Motor neuron (in vitro differentiated cells): ENCODE data around the gene NUAK1. TPM values are rescaled to one million over a fixed set of nuclear protein-coding genes. Genes with fewer than 3 reads are reported as not detected.
A peak's percentile ranks its signal among the peaks of the same experiment; 100 is the strongest.

Experiments
- ATAC-seq, 8 experiments: fragments of 200-7000 bp; cut with Tn5 transposase; replicated peaks in 6 of 8; 2 replicates each; pipeline ENCODE4 v1.8.0; 2021; ENCODE audit warnings: mild to moderate bottlenecking in 8 of 8, moderate library complexity in 8 of 8
- H3K27ac ChIP-seq, 2 donors: fragments of 250-450 bp; sonication (Bioruptor Pico); 2 replicates each; pipeline ENCODE4 v1.9.0; 2021; ENCODE audit warnings: antibody characterized with exemption in 2 of 2, mild to moderate bottlenecking in 2 of 2, moderate library complexity in 1 of 2
- H3K4me1 ChIP-seq, 2 donors: fragments of 250-450 bp; sonication (Bioruptor Pico); replicated peaks in 1 of 2; 2 replicates each; pipeline ENCODE4 v1.6.1; 2021; ENCODE audit warnings: antibody characterized with exemption in 2 of 2, mild to moderate bottlenecking in 2 of 2, moderate library complexity in 1 of 2
- H3K4me3 ChIP-seq, 5 donors: fragments of 250-450 bp; sonication (Bioruptor Pico); 2 replicates each; pipeline ENCODE4 v1.9.0; 2021; ENCODE audit warnings: antibody characterized with exemption in 5 of 5, mild to moderate bottlenecking in 5 of 5, moderate library complexity in 4 of 5
- WGBS, 10 experiments: fragments of 450-650 bp; shearing (Covaris generic); methylation state at CpG; one replicate each; pipeline ENCODE4 v1.0.0; 2022; 5-methylcytosine and 5-hydroxymethylcytosine counted together
- in situ Hi-C, 9 experiments: fragments of 400-800 bp; cut with MboI; loops; one replicate each; pipeline ENCODE4 v1.15.0; 2021; ENCODE audit warnings: low sequenced_read_pairs in 9 of 9, low pct_unique_long_range_greater_than_20kb in 2 of 9; ENCODE audit not compliant: unreplicated experiment in 9 of 9
- total RNA-seq, 8 experiments: library from RNA; unstranded; fragments of 300-600 nt; gene quantifications; 2 replicates each; pipeline versions ENCODE4 v1.2.3 to v1.2.4, GENCODE V29; 2022

NUAK1 gene
- total RNA-seq, 8 experiments from 2014 or later: 2.2 to 46.6 (median 13.4) TPM

DNA sequence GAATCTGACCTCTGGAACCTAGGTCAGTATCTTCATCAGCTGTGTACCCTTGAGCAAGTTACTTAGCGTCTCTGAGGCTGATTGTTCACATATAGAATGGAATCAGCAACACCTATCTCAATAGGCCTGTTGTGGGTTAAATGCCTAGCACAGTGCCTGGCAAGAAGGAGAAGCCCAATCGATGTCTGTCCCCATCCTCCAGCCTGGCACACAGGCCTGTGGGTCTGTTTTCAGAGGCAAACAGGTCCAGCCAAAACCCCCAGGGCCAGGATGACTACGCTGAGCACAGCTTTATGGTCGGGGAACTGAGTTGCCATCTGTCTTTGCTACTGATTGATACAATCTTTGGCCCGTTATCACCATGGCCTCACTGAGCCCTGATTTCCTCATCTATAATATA, 89.2 kb downstream of the NUAK1 start:
- in situ Hi-C loops: no loop called here
- no peak overlapping the region for H3K27ac ChIP-seq
- H3K4me3 ChIP-seq: no peak overlapping the region
- no peak for ATAC-seq
- H3K4me1 ChIP-seq: peaks cover 0 to 6% of the 10 kb centered on the region in 2 donors
- WGBS, 10 experiments: 81 to 100% (median 95%) methylated on average over 2 to 5 of the region's 5 CpGs; no CpG with 5 or more reads in 2 of the 10 experiments

DNA sequence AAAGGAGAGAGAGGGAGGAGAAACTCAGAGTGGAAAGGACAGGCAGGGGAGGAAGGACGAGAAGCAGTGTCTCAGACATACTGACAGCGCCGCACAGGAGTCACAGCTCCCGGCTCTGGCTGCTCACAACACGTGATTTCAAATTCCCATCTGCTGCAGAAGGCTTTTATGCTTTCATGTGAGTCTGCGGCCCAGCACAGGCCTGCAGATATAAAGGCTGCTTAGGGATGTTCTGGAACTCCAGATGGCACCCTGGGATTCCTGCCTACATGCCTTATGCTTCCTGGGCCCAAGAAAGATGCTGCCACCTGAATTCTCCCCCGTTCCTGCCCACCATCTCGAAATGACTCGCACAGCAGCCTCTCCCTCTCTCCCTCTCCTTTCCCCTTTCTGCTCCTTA, 89.6 kb downstream of the NUAK1 start:
- Histone ChIP-seq H3K4me3 (no peak overlapping the region), H3K27ac (no peak overlapping the region), H3K4me1 (peaks cover 0 to 6% of the 10 kb centered on the region in 2 donors)
- WGBS, 10 experiments: 62 to 100% (median 78%) methylated on average over 1 to 6 of the region's 9 CpGs
- ATAC-seq: peak in 4 of 8 experiments; percentile 24 to 54 (median 40)
- in situ Hi-C loops: no loop called here

DNA sequence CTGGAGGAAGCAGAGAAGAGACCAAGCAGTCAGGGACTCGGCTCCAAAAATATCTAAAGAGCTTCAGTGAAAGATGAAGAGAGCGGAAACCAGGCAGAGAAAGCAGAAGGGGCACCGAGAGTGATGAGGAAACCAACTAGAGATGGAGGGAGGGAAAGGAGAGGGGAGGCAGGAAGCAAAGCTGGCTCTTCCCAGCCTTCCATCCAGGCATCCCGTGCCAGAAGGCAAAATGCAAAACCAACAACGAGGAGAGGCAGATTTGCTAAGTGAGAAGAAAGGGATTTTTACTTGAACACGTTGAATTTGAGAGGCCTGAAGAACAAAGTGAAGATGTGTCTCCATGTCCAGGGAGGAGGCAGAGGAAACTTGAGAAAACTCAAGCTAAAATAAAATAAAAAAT, 90.1 kb downstream of the NUAK1 start:
- peaks cover 0 to 6% of the 10 kb centered on the region in 2 donors for H3K4me1 ChIP-seq
- peak in 1 of 8 experiments; percentile 40 for ATAC-seq
- H3K4me3 ChIP-seq: no peak overlapping the region
- 16 to 100% (median 61%) methylated on average over 1 to 6 of the region's 6 CpGs; no CpG with 5 or more reads in 1 of the 10 experiments for WGBS, 10 experiments
- H3K27ac ChIP-seq: no peak overlapping the region
- in situ Hi-C loops: no loop called here

DNA sequence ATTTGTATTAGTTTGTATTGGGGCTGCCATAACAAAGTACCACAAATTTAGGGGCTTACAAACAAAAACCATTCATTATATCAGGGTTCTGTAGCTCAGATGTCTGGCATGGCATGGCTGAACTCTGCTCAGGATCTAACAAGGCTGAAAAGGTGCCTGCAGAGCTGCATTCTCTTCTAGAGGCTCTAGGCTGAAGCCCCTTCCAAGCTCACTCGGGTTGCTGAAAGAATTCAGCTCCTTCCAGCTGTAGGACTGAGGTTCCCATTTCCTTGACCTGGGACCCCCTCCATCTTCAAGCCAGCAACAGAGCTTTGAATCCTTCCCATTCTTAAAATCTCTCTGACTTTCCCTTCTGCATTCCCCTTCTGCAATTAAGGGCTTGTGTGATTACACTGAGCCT, 90.7 kb downstream of the NUAK1 start:
- no peak for ATAC-seq
- no peak overlapping the region for H3K4me3 ChIP-seq
- H3K4me1 ChIP-seq: peaks cover 0 to 6% of the 10 kb centered on the region in 2 donors
- 33 to 100% (median 89%) methylated on average over 1 of the region's 1 CpG; no CpG with 5 or more reads in 3 of the 10 experiments for WGBS, 10 experiments
- H3K27ac ChIP-seq: no peak overlapping the region
- in situ Hi-C loops: no loop called here

DNA sequence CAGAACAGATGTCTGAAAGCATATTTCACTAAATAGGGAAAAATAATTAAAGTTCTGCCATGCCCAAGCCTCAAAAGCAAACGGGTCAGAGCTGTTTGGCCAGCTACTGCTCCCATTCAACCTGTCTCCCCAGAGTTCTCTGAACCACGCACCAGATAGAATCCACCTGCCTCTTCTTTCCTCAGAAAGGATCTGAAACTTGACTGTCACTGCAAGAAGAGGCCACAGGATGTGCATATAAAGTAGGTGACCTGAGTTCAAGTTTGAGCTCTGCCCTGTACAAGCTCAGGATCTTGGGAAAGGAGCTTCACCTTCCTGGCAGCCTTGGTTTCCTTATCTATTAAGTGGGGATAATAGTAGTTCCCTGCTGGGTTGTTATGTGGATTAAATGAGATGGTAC, 91.8 kb downstream of the NUAK1 start:
- WGBS, 10 experiments: 80 to 100% (median 89%) methylated on average over 1 to 2 of the region's 2 CpGs; no CpG with 5 or more reads in 4 of the 10 experiments
- no peak overlapping the region for H3K27ac ChIP-seq
- ATAC-seq: no peak
- H3K4me3 ChIP-seq: no peak overlapping the region
- in situ Hi-C loops: no loop called here
- peaks cover 0 to 6% of the 10 kb centered on the region in 2 donors for H3K4me1 ChIP-seq

DNA sequence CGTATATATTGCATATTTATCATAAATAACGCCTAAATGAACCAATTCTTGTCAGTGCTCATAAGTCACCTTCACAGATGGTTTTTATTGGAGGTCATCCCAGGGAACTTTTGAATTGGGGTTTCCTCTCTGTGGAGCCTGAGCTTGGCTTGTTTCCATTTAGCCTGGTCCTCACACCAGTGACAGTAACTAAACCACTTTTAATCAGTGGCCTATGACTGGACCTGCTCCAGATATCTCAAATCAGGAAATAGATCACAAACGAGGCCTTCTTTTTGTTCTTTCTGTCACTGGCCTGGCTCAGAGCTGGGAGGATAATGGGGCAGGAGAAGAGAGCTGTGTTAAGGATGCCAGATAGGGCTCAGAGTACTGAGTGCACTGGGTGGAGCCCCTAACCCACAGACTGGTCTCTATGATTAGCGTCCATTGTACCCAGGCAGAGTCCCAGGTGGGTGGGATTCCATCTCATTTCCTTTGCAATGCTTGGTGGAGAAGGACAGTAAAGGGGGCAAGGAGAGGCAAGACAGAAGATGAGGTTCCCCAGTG, 92.4 kb downstream of the NUAK1 start:
- 27 to 100% (median 83%) methylated on average over 1 to 4 of the region's 4 CpGs; no CpG with 5 or more reads in 1 of the 10 experiments for WGBS, 10 experiments
- Histone ChIP-seq H3K4me1 (peaks cover 0 to 6% of the 10 kb centered on the region in 2 donors), H3K4me3 (no peak overlapping the region), H3K27ac (no peak overlapping the region)
- in situ Hi-C loops: no loop called here
- ATAC-seq: no peak

DNA sequence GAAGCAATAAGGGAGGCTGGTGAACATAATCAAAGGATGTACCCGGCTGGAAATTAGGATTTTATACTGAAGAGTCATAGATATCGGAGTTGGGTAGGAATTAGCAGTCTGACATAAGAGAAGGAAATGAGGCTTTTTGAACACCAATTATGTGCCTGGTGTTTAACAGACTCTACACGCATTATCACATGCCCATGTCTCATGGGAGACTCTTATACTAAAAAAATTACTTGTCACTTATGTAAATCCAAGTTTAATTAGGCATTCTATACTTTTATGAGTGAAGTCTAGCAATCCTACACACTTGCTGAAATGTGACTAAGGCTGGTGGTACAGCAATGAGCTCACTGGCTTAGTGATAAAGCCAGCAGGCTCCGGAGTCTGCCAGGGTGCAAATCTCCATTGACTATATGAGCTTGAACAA, 93.5 kb downstream of the NUAK1 start:
- 78 to 100% (median 94%) methylated on average over 2 to 4 of the region's 4 CpGs for WGBS, 10 experiments
- in situ Hi-C loops: no loop called here
- Histone ChIP-seq H3K4me3 (no peak overlapping the region), H3K4me1 (peaks cover 0 to 6% of the 10 kb centered on the region in 2 donors), H3K27ac (no peak overlapping the region)
- no peak for ATAC-seq

DNA sequence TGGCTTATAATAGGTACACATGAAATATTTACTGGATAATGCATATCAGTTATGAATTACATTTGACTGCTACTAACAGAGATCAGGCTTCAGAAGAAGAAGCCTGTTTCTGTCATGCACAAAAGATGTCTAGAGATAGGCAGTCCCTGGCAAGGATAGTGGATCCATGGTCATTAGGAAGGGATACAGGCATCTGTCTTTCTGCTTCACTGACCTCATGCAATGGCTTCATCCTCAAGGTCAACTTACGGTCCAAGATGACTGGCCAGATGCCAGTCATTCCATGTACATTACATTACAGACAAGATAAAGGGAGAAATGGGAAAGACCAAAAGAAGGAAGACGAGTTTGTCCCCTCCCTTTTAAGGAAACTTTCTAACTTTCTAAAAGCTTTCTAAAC, 94.0 kb downstream of the NUAK1 start:
- Histone ChIP-seq H3K27ac (no peak overlapping the region), H3K4me3 (no peak overlapping the region), H3K4me1 (peaks cover 0 to 6% of the 10 kb centered on the region in 2 donors)
- in situ Hi-C loops: no loop called here
- WGBS, 10 experiments: 17 to 100% (median 71%) methylated on average over 1 to 2 of the region's 2 CpGs; no CpG with 5 or more reads in 2 of the 10 experiments
- no peak for ATAC-seq

DNA sequence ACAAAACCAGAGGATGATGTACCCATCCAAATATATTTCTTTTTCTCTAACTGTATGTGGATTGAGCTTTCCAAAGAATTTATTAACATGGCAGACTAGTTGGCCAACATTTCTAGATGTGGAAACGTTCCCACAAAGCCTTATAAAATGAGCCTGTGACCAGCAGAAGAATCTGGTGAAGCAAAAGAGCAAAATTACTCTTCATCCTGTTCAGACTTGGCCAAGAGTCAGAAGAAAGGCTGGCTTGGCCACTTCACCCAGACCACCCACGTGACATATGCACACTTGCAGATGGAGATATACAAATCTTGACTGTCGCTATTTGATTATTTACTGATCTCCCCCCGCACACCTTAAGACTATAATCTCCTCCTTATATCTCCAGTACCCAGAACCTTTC, 96.7 kb downstream of the NUAK1 start:
- no peak overlapping the region for H3K4me3 ChIP-seq
- no peaks in the 10 kb centered on the region for H3K4me1 ChIP-seq
- H3K27ac ChIP-seq: no peak overlapping the region
- in situ Hi-C loops: no loop called here
- WGBS, 10 experiments: 34 to 100% (median 76%) methylated on average over 1 to 4 of the region's 4 CpGs; no CpG with 5 or more reads in 1 of the 10 experiments
- no peak for ATAC-seq

DNA sequence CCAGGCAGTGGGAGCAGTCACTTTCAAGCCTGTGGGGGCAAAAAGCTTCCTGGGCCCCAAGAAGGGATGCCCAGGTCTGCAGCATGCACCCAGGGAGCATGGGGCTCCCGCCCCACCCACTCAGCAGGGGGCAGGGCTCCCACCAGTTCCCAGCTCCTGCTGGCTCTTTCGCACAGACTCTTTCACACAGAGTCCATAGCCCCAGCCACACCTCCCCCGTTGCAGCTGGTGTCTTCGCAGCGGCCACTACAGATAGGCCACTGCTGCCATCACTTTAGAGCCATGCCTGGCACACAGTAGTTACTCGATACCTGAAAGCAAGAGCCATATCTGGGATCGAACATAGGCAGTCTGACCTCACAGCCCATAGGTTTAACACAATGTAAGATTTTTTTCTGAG, 98.2 kb downstream of the NUAK1 start:
- Histone ChIP-seq H3K4me3 (no peak overlapping the region), H3K4me1 (no peaks in the 10 kb centered on the region), H3K27ac (no peak overlapping the region)
- in situ Hi-C loops: no loop called here
- 60 to 100% (median 86%) methylated on average over 1 to 6 of the region's 7 CpGs; no CpG with 5 or more reads in 4 of the 10 experiments for WGBS, 10 experiments
- no peak for ATAC-seq

DNA sequence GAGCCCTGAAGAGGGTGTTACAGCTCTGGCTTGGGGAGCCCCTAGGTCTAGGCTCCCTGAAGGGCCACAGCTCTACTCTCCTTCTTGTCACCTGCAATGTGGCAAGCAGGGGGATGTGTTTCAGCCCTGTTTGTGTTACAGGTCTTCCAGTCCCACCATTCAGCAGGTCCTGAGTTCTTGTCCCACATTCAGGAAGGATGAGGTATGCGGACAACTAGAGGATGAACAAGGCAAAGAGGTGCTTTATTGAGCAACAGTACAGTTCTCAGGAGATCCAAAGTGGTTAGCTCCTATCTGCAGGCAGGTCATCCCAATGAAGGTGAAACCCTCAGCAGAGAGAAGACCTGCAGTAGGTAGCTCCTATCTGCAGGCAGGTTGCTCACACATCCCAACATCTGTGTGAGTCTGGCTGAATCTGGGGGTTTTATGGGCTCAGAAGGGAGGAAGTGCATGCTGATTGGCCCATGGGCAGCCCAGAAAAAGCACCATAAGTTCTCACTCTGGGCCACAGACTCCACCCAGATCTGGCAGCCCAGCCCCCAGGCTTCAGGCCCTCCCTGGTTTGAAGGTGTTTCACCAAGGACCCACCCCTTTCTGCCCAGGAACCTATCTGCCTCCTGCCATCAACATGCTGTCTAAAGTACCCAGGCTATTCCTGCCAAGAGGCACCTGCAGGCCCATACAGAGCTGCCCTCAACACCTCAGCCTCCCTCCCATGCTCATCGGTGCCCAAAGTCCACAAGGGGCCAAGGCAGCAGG, 98.9 kb downstream of the NUAK1 start:
- ATAC-seq: no peak
- in situ Hi-C loops: no loop called here
- Histone ChIP-seq H3K4me3 (no peak overlapping the region), H3K4me1 (no peaks in the 10 kb centered on the region), H3K27ac (no peak overlapping the region)
- 86% methylated on average over 1 of the region's 2 CpGs; no CpG with 5 or more reads in 9 of the 10 experiments for WGBS, 10 experiments

DNA sequence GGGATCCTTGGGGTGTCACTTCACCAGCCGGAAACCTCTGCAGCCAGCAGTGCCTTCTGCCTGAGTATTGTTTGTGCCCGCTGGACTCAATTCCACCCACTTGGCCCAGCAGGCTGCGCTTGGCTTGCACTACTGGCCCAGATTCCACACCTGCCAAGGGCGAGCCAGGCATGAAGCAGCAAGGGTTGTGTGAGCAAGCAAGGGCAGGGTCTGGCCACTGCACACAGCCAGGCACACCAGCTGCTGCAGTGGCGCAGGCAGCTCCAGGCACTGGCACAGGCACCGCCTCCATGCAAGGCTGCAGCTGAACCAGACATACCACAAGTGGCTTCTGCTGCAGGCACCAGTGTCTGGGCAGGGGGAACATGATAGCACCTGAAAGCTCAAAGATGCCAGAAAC, 99.5 kb downstream of the NUAK1 start:
- WGBS, 10 experiments: 74 to 97% (median 93%) methylated on average over 2 to 6 of the region's 6 CpGs; no CpG with 5 or more reads in 6 of the 10 experiments
- in situ Hi-C loops: no loop called here
- H3K27ac ChIP-seq: no peak overlapping the region
- no peaks in the 10 kb centered on the region for H3K4me1 ChIP-seq
- no peak overlapping the region for H3K4me3 ChIP-seq
- no peak for ATAC-seq

DNA sequence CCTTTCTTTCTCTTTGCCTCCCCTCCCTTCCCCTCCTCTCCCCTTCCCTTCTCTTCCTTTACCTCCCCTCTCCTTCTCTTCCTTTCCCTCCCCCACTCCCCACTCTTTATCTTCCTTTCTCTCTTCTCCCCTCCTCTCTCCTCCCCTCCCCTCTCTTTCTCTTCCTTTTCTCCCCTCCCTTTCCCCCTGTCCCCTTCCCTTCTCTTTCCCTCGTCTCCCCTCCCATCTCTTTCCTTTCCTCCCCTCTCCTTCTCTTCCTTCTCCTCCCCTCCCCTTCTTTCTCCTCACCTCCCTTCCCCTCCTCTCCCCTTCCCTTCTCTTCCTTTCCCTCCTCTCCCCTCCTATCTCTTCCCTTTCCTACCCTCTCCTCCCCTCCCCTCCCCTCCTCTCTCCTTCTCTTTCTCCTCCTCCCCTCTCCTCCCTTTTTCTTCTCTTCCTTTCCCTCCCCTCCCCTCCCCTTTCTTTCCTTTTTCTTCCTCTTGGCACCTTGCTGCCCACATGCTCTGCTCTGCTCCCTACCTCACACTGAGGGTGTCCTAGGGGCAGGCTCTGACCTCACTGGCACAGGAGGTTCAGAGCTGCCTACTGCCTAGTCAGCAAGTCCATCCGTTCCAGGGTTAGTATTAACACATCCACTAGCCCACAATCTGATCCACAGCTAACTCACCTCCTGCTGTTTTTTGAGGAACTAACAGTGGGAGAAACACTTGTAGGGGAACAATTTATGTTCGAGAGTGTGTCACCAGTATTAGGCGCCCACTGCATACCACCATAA, 101.0 kb downstream of the NUAK1 start:
- no peak overlapping the region for H3K27ac ChIP-seq
- WGBS, 10 experiments: 20 to 100% (median 40%) methylated on average over 1 to 2 of the region's 4 CpGs; no CpG with 5 or more reads in 5 of the 10 experiments
- in situ Hi-C loops: no loop called here
- no peak for ATAC-seq
- H3K4me3 ChIP-seq: no peak overlapping the region
- H3K4me1 ChIP-seq: no peaks in the 10 kb centered on the region
